Activated T-cell treated with anti-CD3 and anti-CD28 coated beads, Interleukin-2, amount 50 U/mL, for 4 hours (primary cell): Measurements from ENCODE around the gene ARHGEF40. TPM values are rescaled to one million over a fixed set of nuclear protein-coding genes. Genes with fewer than 3 reads are reported as not detected.

Experiments
- ATAC-seq, 2 donors: fragments of 200-7000 bp; cut with Tn5 transposase; one replicate each; pipeline ENCODE4 v1.10.0; 2021
- DNase-seq: peaks from one replicate; pipeline ENCODE4 v3.0.0-alpha.2; 2020
- H3K27me3 Mint-ChIP-seq: one replicate; pipeline ENCODE4 v1.8.0; 2021; ENCODE audit warnings: low read depth, mixed read lengths
- H3K36me3 Mint-ChIP-seq: one replicate; pipeline ENCODE4 v1.8.0; 2022; ENCODE audit warnings: mixed read lengths; ENCODE audit not compliant: insufficient read depth
- H3K4me1 Mint-ChIP-seq: one replicate; pipeline ENCODE4 v1.8.0; 2021; ENCODE audit warnings: low read depth, mixed read lengths
- H3K4me3 Mint-ChIP-seq: one replicate; pipeline ENCODE4 v1.8.0; 2021; ENCODE audit warnings: mild to moderate bottlenecking, moderate library complexity, mixed read lengths
- H3K9me3 Mint-ChIP-seq: one replicate; pipeline ENCODE4 v1.8.0; 2021; ENCODE audit warnings: mixed read lengths
- total RNA-seq, 3 donors: library from RNA; stranded (reverse); gene quantifications; one replicate each; pipeline ENCODE4 v1.2.1, GENCODE V29; 2021

The ARHGEF40 gene
- total RNA-seq, 3 donors from 2014 or later, result 0.11 to 0.35 (median 0.23) TPM

GRCh38 chr14:21113369-21113768 is 43.3 kb downstream of the ARHGEF40 start:
- H3K4me1 Mint-ChIP-seq, result no peaks in the 10 kb centered on the region
- no peak overlapping the region for H3K4me3 Mint-ChIP-seq
- H3K36me3 Mint-ChIP-seq, result no peaks in the 10 kb centered on the region
- no peaks in the 10 kb centered on the region for H3K27me3 Mint-ChIP-seq
- no peaks in the 10 kb centered on the region for H3K9me3 Mint-ChIP-seq
- ATAC-seq (no peak), DNase-seq (no peak)

- H3K9me3 Mint-ChIP-seq, result no peaks in the 10 kb centered on the region
- no peak for ATAC-seq
- DNase-seq, result no peak
- H3K4me1 Mint-ChIP-seq, result no peaks in the 10 kb centered on the region
- peaks cover 30% of the 10 kb centered on the region for H3K27me3 Mint-ChIP-seq
- H3K36me3 Mint-ChIP-seq, result peaks cover 2% of the 10 kb centered on the region
- H3K4me3 Mint-ChIP-seq, result no peak overlapping the region
These were observed 48.8 kb downstream of the ARHGEF40 start for GRCh38 chr14:21118933-21119332.

GRCh38 chr14:21120686-21121085 is 50.6 kb downstream of the ARHGEF40 start:
- Mint-ChIP-seq H3K9me3 (peaks cover 5% of the 10 kb centered on the region), H3K27me3 (peaks cover 33% of the 10 kb centered on the region), H3K4me1 (no peaks in the 10 kb centered on the region), H3K4me3 (no peak overlapping the region), H3K36me3 (peaks cover 2% of the 10 kb centered on the region)
- DNase-seq, result no peak
- no peak for ATAC-seq

- Mint-ChIP-seq H3K4me1 (no peaks in the 10 kb centered on the region), H3K4me3 (no peak overlapping the region), H3K27me3 (peaks cover 35% of the 10 kb centered on the region), H3K9me3 (peaks cover 5% of the 10 kb centered on the region), H3K36me3 (peaks cover 3% of the 10 kb centered on the region)
- DNase-seq, result no peak
- no peak for ATAC-seq
These were observed 51.0 kb downstream of the ARHGEF40 start for GRCh38 chr14:21121122-21121521.

GRCh38 chr14:21123429-21123828 is 53.3 kb downstream of the ARHGEF40 start:
- Mint-ChIP-seq H3K36me3 (peaks cover 3% of the 10 kb centered on the region), H3K27me3 (peaks cover 42% of the 10 kb centered on the region), H3K4me3 (no peak overlapping the region), H3K4me1 (no peaks in the 10 kb centered on the region), H3K9me3 (peaks cover 5% of the 10 kb centered on the region)
- no peak for ATAC-seq
- DNase-seq, result no peak

GRCh38 chr14:21133901-21134300 is 63.8 kb downstream of the ARHGEF40 start:
- no peaks in the 10 kb centered on the region for H3K9me3 Mint-ChIP-seq
- H3K27me3 Mint-ChIP-seq, result no peaks in the 10 kb centered on the region
- no peak for DNase-seq
- H3K4me1 Mint-ChIP-seq, result no peaks in the 10 kb centered on the region
- ATAC-seq, result no peak
- no peak overlapping the region for H3K4me3 Mint-ChIP-seq
- H3K36me3 Mint-ChIP-seq, result no peaks in the 10 kb centered on the region

GRCh38 chr14:21136024-21136423 is 65.9 kb downstream of the ARHGEF40 start:
- ATAC-seq, result no peak
- Mint-ChIP-seq H3K36me3 (no peaks in the 10 kb centered on the region), H3K4me3 (no peak overlapping the region), H3K27me3 (no peaks in the 10 kb centered on the region), H3K9me3 (no peaks in the 10 kb centered on the region), H3K4me1 (no peaks in the 10 kb centered on the region)
- DNase-seq, result no peak

Other genes starting within 250 kb of the ARHGEF40 start
- gene RNASE3, start 178.9 kb upstream of the ARHGEF40 start, total RNA-seq, result not detected
- gene RNASE2, start 114.8 kb upstream of the ARHGEF40 start, total RNA-seq, result not detected
- gene METTL17, start 80.3 kb upstream of the ARHGEF40 start, total RNA-seq, result 100 to 1,000 TPM in 2 of 3 donors, 10 to 100 TPM in 1; 99.4 to 110 (median 105) TPM
- gene SLC39A2, start 71.0 kb upstream of the ARHGEF40 start, total RNA-seq, result under 1 TPM in 1 of 3 donors, not detected in 2; 0.53 TPM
- 1 to 10 TPM; 2.8 to 5.3 (median 3.5) TPM for gene NDRG2, start 45.2 kb upstream of the ARHGEF40 start, total RNA-seq
- gene TPPP2, start 40.1 kb upstream of the ARHGEF40 start, total RNA-seq, result not detected
- not detected for gene RNASE13, start 35.5 kb upstream of the ARHGEF40 start, total RNA-seq
- not detected for gene RNASE7, start 27.9 kb upstream of the ARHGEF40 start, total RNA-seq
- gene RNASE8, start 12.5 kb upstream of the ARHGEF40 start, total RNA-seq, result not detected
- 1 to 10 TPM; 5.5 to 7.0 (median 6.5) TPM for gene ZNF219, start 28.4 kb downstream of the ARHGEF40 start, total RNA-seq
- not detected for gene TMEM253, start 30.8 kb downstream of the ARHGEF40 start, total RNA-seq
- not detected for gene OR5AU1, start 85.8 kb downstream of the ARHGEF40 start, total RNA-seq
- gene HNRNPC, start 199.1 kb downstream of the ARHGEF40 start, total RNA-seq, result 1,000 to 10,000 TPM; 1,181 to 1,256 (median 1,185) TPM
- gene RPGRIP1, start 209.8 kb downstream of the ARHGEF40 start, total RNA-seq, result under 1 TPM in 2 of 3 donors, not detected in 1; 0.08 to 0.35 TPM